ENCODE data around the gene TNNI3. TPM values are rescaled to one million over a fixed set of nuclear protein-coding genes. Genes with fewer than 3 reads are reported as not detected.

TNNI3 gene
- total and polyA plus RNA-seq, 10 of the 15 experiments (the other 5 are each of a cell fraction or from before 2014, with no cell fraction given): not detected

GRCh38 chr19:55117663-55118391, 39.7 kb downstream of the TNNI3 start (continued):
- TF ChIP-seq E2F4 (IDR thresholded peaks at IDR 0.05; ENCODE audit: low read depth, low read length) (no peak), NR2C2 (IDR thresholded peaks at IDR 0.05; ENCODE audit: borderline replicate concordance, control insufficient read depth, insufficient read length, low read depth) (no peak), SMAD1 (IDR thresholded peaks at IDR 0.05; ENCODE audit: low read depth, partially characterized antibody) (peak; percentile 30), EZH2 (IDR thresholded peaks at IDR 0.05; ENCODE audit: borderline replicate concordance, control insufficient read depth, low read depth, low read length) (no peak), MLLT1 (IDR thresholded peaks at IDR 0.05) (0 out of 2 replicates have a peak, but pooled peaks have one; percentile 58), TCF3 (IDR thresholded peaks at IDR 0.05; ENCODE audit: borderline replicate concordance, insufficient read depth, low read depth, low read length) (no peak), ELK1 (IDR thresholded peaks at IDR 0.05; ENCODE audit: low read depth, low read length) (peak; percentile 26; the same call in 1 of the 2 replicates), ATF7 (IDR thresholded peaks at IDR 0.05; ENCODE audit: low read depth) (peak; percentile 62; the same call in 1 of the 2 replicates), NFYB (IDR thresholded peaks at IDR 0.05; ENCODE audit: insufficient read depth, low read depth, low read length) (peak; percentile 57; the same call in 1 of the 2 replicates), SP1 (IDR thresholded peaks at IDR 0.05; ENCODE audit: low read depth, low read length) (no peak), FOXK2 (IDR thresholded peaks at IDR 0.05) (no peak), ZNF687 (IDR thresholded peaks at IDR 0.05) (no peak), MYC (IDR thresholded peaks at IDR 0.05; ENCODE audit: insufficient read depth, insufficient read length, insufficient replicate concordance, low read length, severe bottlenecking) (no peak), SREBF1 (IDR thresholded peaks at IDR 0.05; ENCODE audit: low read length) (peak; percentile 67; the same call in 1 of the 2 replicates), SPI1 (IDR thresholded peaks at IDR 0.05; ENCODE audit: borderline replicate concordance, insufficient read depth, low read depth, low read length) (peak; percentile 51; the same call in 1 of the 2 replicates), YBX1 (IDR thresholded peaks at IDR 0.05) (no peak), MEF2A (IDR thresholded peaks at IDR 0.05; ENCODE audit: insufficient read depth, low read depth, low read length) (no peak), CBX5 (IDR thresholded peaks at IDR 0.05; ENCODE audit: low read depth) (no peak), RUNX3 (IDR thresholded peaks at IDR 0.05; ENCODE audit: low read length) (no peak), JUND (IDR thresholded peaks at IDR 0.05; ENCODE audit: low read depth, low read length) (peak; percentile 32; the same call in 1 of the 2 replicates), IKZF2 (IDR thresholded peaks at IDR 0.05) (peak; percentile 28 to 34), POLR2A (IDR thresholded peaks at IDR 0.05; ENCODE audit: low read depth, low read length) (peak; percentile 56; the same call in 1 of the 2 replicates), TAF1 (IDR thresholded peaks at IDR 0.05; ENCODE audit: borderline replicate concordance, low read depth, low read length) (peak; percentile 16; the same call in 1 of the 2 replicates)

Data from GM12878 (cell line).